MM.1S (cell line): ENCODE measurements around the gene TEX9.

Source experiments
- EZH2 ChIP-seq: fragments of 300-600 bp; sonication (generic); optimal IDR thresholded peaks from 2 replicates; pipeline ENCODE3; 2017; ENCODE audit warnings: low read depth, mild to moderate bottlenecking, antibody characterized with exemption, low read length, mixed read lengths
- TF ChIP-seq, protein P1 (sequence below): fragments of 300-600 bp; sonication (generic); IDR thresholded peaks from 2 replicates; pipeline ENCODE4 v1.5.1; 2016; ENCODE audit warnings: antibody characterized with exemption, low read length, mixed read lengths

- TF ChIP-seq, protein P1, sequence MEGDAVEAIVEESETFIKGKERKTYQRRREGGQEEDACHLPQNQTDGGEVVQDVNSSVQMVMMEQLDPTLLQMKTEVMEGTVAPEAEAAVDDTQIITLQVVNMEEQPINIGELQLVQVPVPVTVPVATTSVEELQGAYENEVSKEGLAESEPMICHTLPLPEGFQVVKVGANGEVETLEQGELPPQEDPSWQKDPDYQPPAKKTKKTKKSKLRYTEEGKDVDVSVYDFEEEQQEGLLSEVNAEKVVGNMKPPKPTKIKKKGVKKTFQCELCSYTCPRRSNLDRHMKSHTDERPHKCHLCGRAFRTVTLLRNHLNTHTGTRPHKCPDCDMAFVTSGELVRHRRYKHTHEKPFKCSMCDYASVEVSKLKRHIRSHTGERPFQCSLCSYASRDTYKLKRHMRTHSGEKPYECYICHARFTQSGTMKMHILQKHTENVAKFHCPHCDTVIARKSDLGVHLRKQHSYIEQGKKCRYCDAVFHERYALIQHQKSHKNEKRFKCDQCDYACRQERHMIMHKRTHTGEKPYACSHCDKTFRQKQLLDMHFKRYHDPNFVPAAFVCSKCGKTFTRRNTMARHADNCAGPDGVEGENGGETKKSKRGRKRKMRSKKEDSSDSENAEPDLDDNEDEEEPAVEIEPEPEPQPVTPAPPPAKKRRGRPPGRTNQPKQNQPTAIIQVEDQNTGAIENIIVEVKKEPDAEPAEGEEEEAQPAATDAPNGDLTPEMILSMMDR = no peak
- TF ChIP-seq EZH2 = no peak
Measured at GRCh38 chr15:56351353-56351752, 13.9 kb upstream of the TEX9 start.
